ENCODE results near the gene GPR50. TPM values are rescaled to one million over a fixed set of nuclear protein-coding genes. Genes with fewer than 3 reads are reported as not detected.
A peak's percentile ranks its signal among the peaks of the same experiment; 100 is the strongest.

The GPR50 gene
- not detected for total RNA-seq (2013)
- polyA plus RNA-seq (not detected), polyA minus RNA-seq (not detected in 2 replicates), total RNA-seq (0 to 0.08 (median 0) reads per million in 11 experiments)

- intact Hi-C loops (cut with micrococcal nuclease), result no loop called here
- no peaks in the 10 kb centered on the region for H3K79me2 ChIP-seq (ENCODE audit: insufficient read depth, low read length)
- no peak for DNase-seq
- H3K4me1 ChIP-seq (ENCODE audit: control insufficient read depth in 1 of 2, insufficient read depth in 2 of 2, low read length in 2 of 2), result no peaks in the 10 kb centered on the region
- H3K4me3 ChIP-seq (replicated peaks in 1 of 3; ENCODE audit: low read depth in 2 of 3, low read length in 3 of 3), result no peak within 1 kb of the TSS
- H3K9ac ChIP-seq (ENCODE audit: insufficient read depth, low read length, poor library complexity, severe bottlenecking), result no peak within 1 kb of the TSS
- peak within 1 kb of the TSS in 1 of 7 donors; percentile 68 for H3K27ac Mint-ChIP-seq
- 76% methylated on average over 5 of the region's 11 CpGs for WGBS (ENCODE audit: insufficient coverage)
- H3K27ac ChIP-seq (ENCODE audit: low read depth in 1 of 2, low read length in 2 of 2), result no peak within 1 kb of the TSS
- peaks cover 0 to 43% (median 31%) of the 10 kb centered on the region in 7 donors for H3K9me3 Mint-ChIP-seq
- H3K27me3 ChIP-seq (ENCODE audit: control insufficient read depth in 2 of 2, insufficient read depth in 2 of 2, low read length in 2 of 2), result peaks cover 2 to 60% of the 10 kb centered on the region in 2 donors
- no peaks in the 10 kb centered on the region for H3K36me3 Mint-ChIP-seq
- peaks cover 6 to 20% of the 10 kb centered on the region in 2 donors for H3K9me3 ChIP-seq (replicated peaks in 1 of 2; ENCODE audit: control insufficient read depth in 1 of 2, insufficient read depth in 1 of 2, low read length in 2 of 2)
- no peak within 1 kb of the TSS for H3K4me2 ChIP-seq (replicated peaks; ENCODE audit: extremely low read depth, low read length, poor library complexity, severe bottlenecking)
- no peak within 1 kb of the TSS for H2AFZ ChIP-seq (ENCODE audit: insufficient read depth, low read depth, low read length, poor library complexity, severe bottlenecking)
- H3K4me1 Mint-ChIP-seq, result peaks cover 3% of the 10 kb centered on the region
- H4K20me1 ChIP-seq (ENCODE audit: insufficient read depth, low read length), result no peaks in the 10 kb centered on the region
- H3K4me3 Mint-ChIP-seq, result peak within 1 kb of the TSS in 1 of 2 donors; percentile 59
- peaks cover 67 to 88% (median 72%) of the 10 kb centered on the region in 3 donors for H3K27me3 Mint-ChIP-seq (ENCODE audit: low read depth in 3 of 3)
- TF ChIP-seq CTCF (IDR thresholded peaks at IDR 0.05), result no peak
- H3K36me3 ChIP-seq (replicated peaks in 1 of 2; ENCODE audit: control insufficient read depth in 1 of 2, insufficient read depth in 2 of 2, low read length in 2 of 2), result no peaks in the 10 kb centered on the region
Observed at GRCh38 chrX:151176231-151176750, at the start of gene GPR50. Gene GPR50, plus strand, starts transcription at chrX:151176584. Its CDS starts 138 bp downstream, at chrX:151176722.

- Histone ChIP-seq H2AFZ (ENCODE audit: insufficient read depth, low read depth, low read length, poor library complexity, severe bottlenecking) (no peak overlapping the region), H3K9me3 (replicated peaks in 1 of 2; ENCODE audit: control insufficient read depth in 1 of 2, insufficient read depth in 1 of 2, low read length in 2 of 2) (no peaks in the 10 kb centered on the region), H3K27me3 (ENCODE audit: control insufficient read depth in 2 of 2, insufficient read depth in 2 of 2, low read length in 2 of 2) (no peaks in the 10 kb centered on the region), H3K27ac (ENCODE audit: low read depth in 1 of 2, low read length in 2 of 2) (no peak overlapping the region), H4K20me1 (ENCODE audit: insufficient read depth, low read length) (no peaks in the 10 kb centered on the region), H3K36me3 (replicated peaks in 1 of 2; ENCODE audit: control insufficient read depth in 1 of 2, insufficient read depth in 2 of 2, low read length in 2 of 2) (no peaks in the 10 kb centered on the region), H3K4me3 (replicated peaks in 1 of 3; ENCODE audit: low read depth in 2 of 3, low read length in 3 of 3) (no peak overlapping the region), H3K4me1 (ENCODE audit: control insufficient read depth in 1 of 2, insufficient read depth in 2 of 2, low read length in 2 of 2) (no peaks in the 10 kb centered on the region), H3K9ac (ENCODE audit: insufficient read depth, low read length, poor library complexity, severe bottlenecking) (no peak overlapping the region), H3K4me2 (replicated peaks; ENCODE audit: extremely low read depth, low read length, poor library complexity, severe bottlenecking) (no peak overlapping the region), H3K79me2 (ENCODE audit: insufficient read depth, low read length) (no peaks in the 10 kb centered on the region)
- no peak for TF ChIP-seq CTCF (IDR thresholded peaks at IDR 0.05)
- Mint-ChIP-seq H3K36me3 (no peaks in the 10 kb centered on the region), H3K4me3 (no peak overlapping the region), H3K9me3 (peaks cover 0 to 3% (median 0%) of the 10 kb centered on the region in 7 donors), H3K4me1 (no peaks in the 10 kb centered on the region), H3K27me3 (ENCODE audit: low read depth in 3 of 3) (peaks cover under 1 to 7% (median 2%) of the 10 kb centered on the region in 3 donors), H3K27ac (no peak overlapping the region)
- DNase-seq, result no peak
- intact Hi-C loops (cut with micrococcal nuclease), result no loop called here
- no CpG with 5 or more reads among the region's 2 CpGs for WGBS (ENCODE audit: insufficient coverage)
Observed at GRCh38 chrX:151132531-151132930, 43.9 kb upstream of the GPR50 start.

Data from CD14-positive monocyte (primary cell).